ENCODE data around the gene PGA5. TPM values are rescaled to one million over a fixed set of nuclear protein-coding genes. Genes with fewer than 3 reads are reported as not detected.
"Not testable (repeated sequence)": the region's sequence is repeated elsewhere in the genome, so short reads cannot be mapped to it uniquely, and the experiment has no call there.

PGA5 gene
- total RNA-seq, 1 donor from 2014 or later, result 0.79 TPM

- not testable (repeated sequence) for H3K4me2 ChIP-seq (ENCODE audit: low read length); H3K9me3 ChIP-seq (ENCODE audit: insufficient read depth, low read depth, low read length); H2AFZ ChIP-seq (ENCODE audit: low read depth, low read length); H3K36me3 ChIP-seq (ENCODE audit: insufficient read depth, low read length); H3K27me3 Mint-ChIP-seq (ENCODE audit: low read depth, unreplicated experiment); H3K9me3 Mint-ChIP-seq (ENCODE audit: unreplicated experiment); H3K27ac ChIP-seq (ENCODE audit: low read depth, low read length); H4K20me1 ChIP-seq (ENCODE audit: insufficient read depth, low read length); H3K27me3 ChIP-seq (ENCODE audit: insufficient read depth, low read length); H3K4me3 ChIP-seq (ENCODE audit: insufficient read depth, low read depth, low read length); DNase-seq (ENCODE audit: low read depth); H3K4me3 Mint-ChIP-seq (ENCODE audit: unreplicated experiment); H3K9ac ChIP-seq (ENCODE audit: low read length); H3K79me2 ChIP-seq (ENCODE audit: insufficient read depth, low read length); FAIRE-seq; H3K36me3 Mint-ChIP-seq (ENCODE audit: low read depth, unreplicated experiment); H3K4me1 Mint-ChIP-seq (ENCODE audit: low read depth, unreplicated experiment); H3K27ac Mint-ChIP-seq (ENCODE audit: unreplicated experiment); H3K4me1 ChIP-seq (ENCODE audit: insufficient read depth, low read length)
Observed at GRCh38 chr11:61219016-61219415, 22.0 kb upstream of the PGA5 start.

- H3K4me3 Mint-ChIP-seq (ENCODE audit: unreplicated experiment); H3K36me3 Mint-ChIP-seq (ENCODE audit: low read depth, unreplicated experiment); H3K4me3 ChIP-seq (ENCODE audit: insufficient read depth, low read depth, low read length); H3K27me3 Mint-ChIP-seq (ENCODE audit: low read depth, unreplicated experiment); H4K20me1 ChIP-seq (ENCODE audit: insufficient read depth, low read length); H3K79me2 ChIP-seq (ENCODE audit: insufficient read depth, low read length); H3K27ac ChIP-seq (ENCODE audit: low read depth, low read length); H3K36me3 ChIP-seq (ENCODE audit: insufficient read depth, low read length); H3K9ac ChIP-seq (ENCODE audit: low read length); H2AFZ ChIP-seq (ENCODE audit: low read depth, low read length); H3K4me1 ChIP-seq (ENCODE audit: insufficient read depth, low read length); DNase-seq (ENCODE audit: low read depth); H3K9me3 ChIP-seq (ENCODE audit: insufficient read depth, low read depth, low read length); H3K27me3 ChIP-seq (ENCODE audit: insufficient read depth, low read length); H3K27ac Mint-ChIP-seq (ENCODE audit: unreplicated experiment); H3K4me1 Mint-ChIP-seq (ENCODE audit: low read depth, unreplicated experiment); H3K4me2 ChIP-seq (ENCODE audit: low read length); FAIRE-seq; H3K9me3 Mint-ChIP-seq (ENCODE audit: unreplicated experiment): not testable (repeated sequence)
Observed at GRCh38 chr11:61222047-61222446, 18.9 kb upstream of the PGA5 start, which contains the start of gene PGA4. PGA4 (plus strand) TSS chr11:61222347; CDS start chr11:61222401, 54 bp downstream.

- not testable (repeated sequence) for H3K27me3 Mint-ChIP-seq (ENCODE audit: low read depth, unreplicated experiment); DNase-seq (ENCODE audit: low read depth); H3K9me3 Mint-ChIP-seq (ENCODE audit: unreplicated experiment)
Observed at GRCh38 chr11:61222692-61223091, 18.3 kb upstream of the PGA5 start.

GRCh38 chr11:61226457-61227137, 14.4 kb upstream of the PGA5 start:
- H2AFZ ChIP-seq (ENCODE audit: low read depth, low read length); H3K9ac ChIP-seq (ENCODE audit: low read length); H3K36me3 Mint-ChIP-seq (ENCODE audit: low read depth, unreplicated experiment); H3K4me1 ChIP-seq (ENCODE audit: insufficient read depth, low read length); H3K36me3 ChIP-seq (ENCODE audit: insufficient read depth, low read length); H3K9me3 Mint-ChIP-seq (ENCODE audit: unreplicated experiment); H3K27ac ChIP-seq (ENCODE audit: low read depth, low read length); H3K4me1 Mint-ChIP-seq (ENCODE audit: low read depth, unreplicated experiment); H3K79me2 ChIP-seq (ENCODE audit: insufficient read depth, low read length); H4K20me1 ChIP-seq (ENCODE audit: insufficient read depth, low read length); H3K9me3 ChIP-seq (ENCODE audit: insufficient read depth, low read depth, low read length); H3K4me3 ChIP-seq (ENCODE audit: insufficient read depth, low read depth, low read length); H3K4me3 Mint-ChIP-seq (ENCODE audit: unreplicated experiment); H3K27ac Mint-ChIP-seq (ENCODE audit: unreplicated experiment); FAIRE-seq; H3K4me2 ChIP-seq (ENCODE audit: low read length); DNase-seq (ENCODE audit: low read depth); H3K27me3 ChIP-seq (ENCODE audit: insufficient read depth, low read length); H3K27me3 Mint-ChIP-seq (ENCODE audit: low read depth, unreplicated experiment): not testable (repeated sequence)

More at GRCh38 chr11:61222692-61223091, 18.3 kb upstream of the PGA5 start:
- FAIRE-seq; H3K4me1 Mint-ChIP-seq (ENCODE audit: low read depth, unreplicated experiment); H3K36me3 ChIP-seq (ENCODE audit: insufficient read depth, low read length); H4K20me1 ChIP-seq (ENCODE audit: insufficient read depth, low read length); H3K27ac ChIP-seq (ENCODE audit: low read depth, low read length); H3K27ac Mint-ChIP-seq (ENCODE audit: unreplicated experiment); H3K9ac ChIP-seq (ENCODE audit: low read length); H3K9me3 ChIP-seq (ENCODE audit: insufficient read depth, low read depth, low read length); H3K79me2 ChIP-seq (ENCODE audit: insufficient read depth, low read length); H3K36me3 Mint-ChIP-seq (ENCODE audit: low read depth, unreplicated experiment); H3K4me1 ChIP-seq (ENCODE audit: insufficient read depth, low read length); H3K4me2 ChIP-seq (ENCODE audit: low read length); H2AFZ ChIP-seq (ENCODE audit: low read depth, low read length); H3K4me3 ChIP-seq (ENCODE audit: insufficient read depth, low read depth, low read length); H3K27me3 ChIP-seq (ENCODE audit: insufficient read depth, low read length); H3K4me3 Mint-ChIP-seq (ENCODE audit: unreplicated experiment): not testable (repeated sequence)

GRCh38 chr11:61229458-61229857, 11.5 kb upstream of the PGA5 start:
- not testable (repeated sequence) for H3K4me3 Mint-ChIP-seq (ENCODE audit: unreplicated experiment); H3K27ac Mint-ChIP-seq (ENCODE audit: unreplicated experiment); H3K9me3 Mint-ChIP-seq (ENCODE audit: unreplicated experiment); H4K20me1 ChIP-seq (ENCODE audit: insufficient read depth, low read length); H3K27me3 Mint-ChIP-seq (ENCODE audit: low read depth, unreplicated experiment); H3K79me2 ChIP-seq (ENCODE audit: insufficient read depth, low read length); H3K4me2 ChIP-seq (ENCODE audit: low read length); H3K4me1 Mint-ChIP-seq (ENCODE audit: low read depth, unreplicated experiment); H2AFZ ChIP-seq (ENCODE audit: low read depth, low read length); H3K36me3 Mint-ChIP-seq (ENCODE audit: low read depth, unreplicated experiment); H3K9me3 ChIP-seq (ENCODE audit: insufficient read depth, low read depth, low read length); H3K27ac ChIP-seq (ENCODE audit: low read depth, low read length); H3K9ac ChIP-seq (ENCODE audit: low read length); H3K4me1 ChIP-seq (ENCODE audit: insufficient read depth, low read length); H3K4me3 ChIP-seq (ENCODE audit: insufficient read depth, low read depth, low read length); H3K27me3 ChIP-seq (ENCODE audit: insufficient read depth, low read length); H3K36me3 ChIP-seq (ENCODE audit: insufficient read depth, low read length); DNase-seq (ENCODE audit: low read depth); FAIRE-seq

- not testable (repeated sequence) for FAIRE-seq; H3K9me3 ChIP-seq (ENCODE audit: insufficient read depth, low read depth, low read length); H3K27me3 ChIP-seq (ENCODE audit: insufficient read depth, low read length); H3K36me3 Mint-ChIP-seq (ENCODE audit: low read depth, unreplicated experiment); H3K36me3 ChIP-seq (ENCODE audit: insufficient read depth, low read length); H3K79me2 ChIP-seq (ENCODE audit: insufficient read depth, low read length); H3K27ac ChIP-seq (ENCODE audit: low read depth, low read length); H3K4me2 ChIP-seq (ENCODE audit: low read length); H3K4me3 Mint-ChIP-seq (ENCODE audit: unreplicated experiment); H3K4me1 ChIP-seq (ENCODE audit: insufficient read depth, low read length); H4K20me1 ChIP-seq (ENCODE audit: insufficient read depth, low read length); H3K27ac Mint-ChIP-seq (ENCODE audit: unreplicated experiment); H3K9ac ChIP-seq (ENCODE audit: low read length); H3K9me3 Mint-ChIP-seq (ENCODE audit: unreplicated experiment); DNase-seq (ENCODE audit: low read depth); H2AFZ ChIP-seq (ENCODE audit: low read depth, low read length); H3K4me1 Mint-ChIP-seq (ENCODE audit: low read depth, unreplicated experiment); H3K27me3 Mint-ChIP-seq (ENCODE audit: low read depth, unreplicated experiment); H3K4me3 ChIP-seq (ENCODE audit: insufficient read depth, low read depth, low read length)
Observed at GRCh38 chr11:61231033-61231432, 9.9 kb upstream of the PGA5 start.

Measured in astrocyte (in vitro differentiated cells and primary cell).